HG02678 (cell line): ENCODE data around the gene UPK3BL1.
"Not testable (repeated sequence)": the region's sequence is repeated elsewhere in the genome, so short reads cannot be mapped to it uniquely, and the experiment has no call there.

ENCODE experiments used
- ATAC-seq: cut with Tn5 transposase; IDR thresholded peaks from one replicate; pipeline ENCODE4 v1.9.1; 2021; ENCODE audit warnings: mild to moderate bottlenecking, moderate library complexity; ENCODE audit not compliant: unreplicated experiment

Gene UPK3BL1

DNA sequence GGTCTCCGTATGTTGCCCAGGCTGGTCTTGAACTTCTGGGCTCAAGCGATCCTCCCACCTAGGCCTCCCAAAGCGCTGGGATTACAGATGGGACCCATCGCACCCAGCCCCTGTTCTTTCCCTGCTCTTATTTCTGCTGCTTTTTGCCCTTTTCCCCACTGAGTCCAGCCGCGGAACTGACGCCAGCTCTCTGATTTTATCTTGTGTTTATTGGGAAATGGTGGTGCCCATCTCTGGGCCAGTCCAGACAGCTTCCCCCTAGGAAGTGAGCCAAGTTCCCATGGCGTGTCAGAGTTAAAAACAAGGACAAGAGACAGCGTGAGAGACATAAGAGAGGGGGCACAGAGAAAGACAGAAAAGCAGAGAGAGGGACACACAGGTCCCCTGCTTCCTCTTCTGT is 12.0 kb downstream of the UPK3BL1 start:
- ATAC-seq, result not testable (repeated sequence)

DNA sequence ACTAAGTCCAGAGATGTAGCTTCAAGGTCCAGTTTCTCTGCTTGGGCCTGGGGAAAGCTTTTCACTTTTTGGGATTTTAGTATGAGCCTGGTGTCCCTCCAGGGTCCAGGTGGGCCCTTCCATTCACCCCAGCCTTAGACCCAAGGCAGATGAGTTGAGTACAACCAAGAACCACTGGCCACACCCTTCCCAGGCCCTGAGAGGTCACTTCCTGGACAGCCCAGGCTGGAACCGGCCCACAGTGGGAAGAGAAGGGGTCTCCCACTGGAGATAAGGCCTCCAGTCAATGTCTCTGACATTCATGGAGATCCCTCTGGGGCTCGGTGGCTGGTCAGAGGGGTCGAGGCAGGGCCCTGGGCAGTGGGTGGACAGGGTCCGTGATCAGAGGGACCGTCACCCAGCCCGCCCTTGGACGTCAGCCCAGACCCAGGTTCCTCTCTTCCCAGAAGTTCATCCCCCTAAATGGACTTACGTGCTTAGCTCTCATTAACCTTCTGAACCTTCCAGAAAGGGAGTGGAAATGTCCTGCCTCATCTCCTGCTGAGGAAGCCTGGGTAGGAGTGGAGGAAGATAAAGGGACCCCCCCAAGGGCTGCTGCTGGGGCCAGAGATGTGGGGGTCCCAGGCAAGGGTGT is 15.2 kb downstream of the UPK3BL1 start:
- not testable (repeated sequence) for ATAC-seq

DNA sequence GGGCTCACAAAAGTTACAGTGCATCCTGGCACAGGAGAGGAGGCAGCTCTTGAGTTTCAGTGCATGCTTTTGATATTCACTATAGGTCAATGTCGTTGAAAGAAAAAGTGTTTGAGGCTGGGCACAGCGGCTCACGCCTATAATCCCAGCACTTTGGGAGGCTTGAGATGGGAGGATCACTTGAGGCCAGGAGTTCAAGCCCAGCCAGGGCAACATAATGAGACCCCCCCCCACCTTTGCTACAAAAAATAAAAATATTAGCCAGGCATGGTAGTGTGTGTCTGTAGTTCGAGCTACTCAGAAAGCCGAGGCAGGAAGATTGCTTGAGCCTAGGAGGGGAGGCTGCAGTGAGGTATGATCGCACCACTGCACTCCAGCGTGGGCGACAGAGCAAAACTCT is 24.5 kb downstream of the UPK3BL1 start:
- not testable (repeated sequence) for ATAC-seq

DNA sequence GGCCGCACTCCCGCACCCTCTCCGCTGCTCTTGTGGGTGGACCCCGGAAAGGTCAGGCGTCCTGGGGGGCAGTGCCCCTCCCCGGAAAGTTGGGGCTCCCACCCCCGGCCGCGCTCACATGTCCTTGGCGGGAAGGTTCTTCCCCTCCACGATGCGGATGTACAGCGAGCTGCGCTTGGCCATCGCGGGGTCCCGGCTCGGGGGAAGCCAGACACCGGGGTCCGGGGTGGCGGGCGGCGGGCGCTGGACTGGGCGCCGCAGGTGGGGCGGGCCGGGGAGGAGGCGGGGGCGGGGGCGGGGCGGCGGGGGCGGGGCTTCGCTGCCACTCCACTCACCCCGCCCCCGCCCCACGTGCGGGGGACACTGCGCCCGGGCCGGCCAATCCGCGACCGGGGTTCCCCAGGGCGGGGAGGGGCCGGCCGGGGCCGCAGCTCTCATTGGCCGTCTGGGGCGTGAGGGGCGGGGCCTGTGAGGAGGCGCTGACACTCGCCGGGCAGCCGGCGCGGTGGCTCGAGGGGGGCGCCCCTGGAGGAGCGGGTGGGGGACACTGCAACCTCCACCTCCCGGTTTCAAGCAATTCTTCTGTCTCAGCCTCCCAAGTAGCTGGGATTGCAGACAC is 26.0 kb downstream of the UPK3BL1 start, which contains the start of gene RASA4:
Gene RASA4 (minus strand): TSS at position 250 of the 619 bp plus-strand sequence. CDS start 67 bp downstream, at position 183.
- peak; percentile 77 for ATAC-seq

DNA sequence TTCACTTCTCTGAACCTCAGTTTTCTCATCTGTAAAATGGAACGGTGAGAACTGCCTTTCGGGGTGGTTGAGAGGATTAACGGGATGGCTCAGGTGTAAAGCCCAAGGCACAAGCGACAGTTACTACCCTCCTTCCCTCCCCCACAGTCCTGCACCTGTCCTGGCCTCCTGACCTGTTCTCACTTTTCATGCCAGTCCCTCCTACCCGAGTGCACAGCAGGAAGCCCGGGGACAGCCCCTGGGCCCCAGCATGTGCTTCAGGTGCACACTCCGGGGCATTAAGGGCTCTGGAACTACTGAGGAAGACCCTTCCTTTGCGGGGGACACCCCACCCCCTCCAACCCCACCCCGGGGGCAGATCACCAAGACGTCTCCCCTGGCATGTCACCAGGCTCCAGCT is 26.7 kb downstream of the UPK3BL1 start:
- not testable (repeated sequence) for ATAC-seq

DNA sequence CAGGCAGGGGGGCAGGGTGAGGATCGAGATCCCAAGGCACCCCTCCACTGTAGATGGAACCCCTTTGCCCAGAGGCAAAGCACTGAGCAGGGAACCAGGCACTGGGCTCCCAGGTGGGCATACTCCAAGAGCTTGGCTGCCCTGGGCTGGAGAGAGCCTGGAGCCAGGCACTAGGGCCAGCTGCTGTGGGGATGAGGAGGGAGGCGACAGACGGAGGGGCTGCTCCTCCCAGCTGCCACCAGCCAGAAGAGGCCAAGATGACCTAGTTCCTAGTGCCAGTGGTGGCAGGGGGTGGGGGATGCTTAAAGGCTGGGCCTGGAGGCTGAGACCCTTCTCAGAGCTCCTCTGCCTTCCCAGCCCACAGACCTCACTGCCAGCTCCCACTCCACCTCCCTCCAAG is 27.7 kb downstream of the UPK3BL1 start:
- ATAC-seq, result not testable (repeated sequence)

DNA sequence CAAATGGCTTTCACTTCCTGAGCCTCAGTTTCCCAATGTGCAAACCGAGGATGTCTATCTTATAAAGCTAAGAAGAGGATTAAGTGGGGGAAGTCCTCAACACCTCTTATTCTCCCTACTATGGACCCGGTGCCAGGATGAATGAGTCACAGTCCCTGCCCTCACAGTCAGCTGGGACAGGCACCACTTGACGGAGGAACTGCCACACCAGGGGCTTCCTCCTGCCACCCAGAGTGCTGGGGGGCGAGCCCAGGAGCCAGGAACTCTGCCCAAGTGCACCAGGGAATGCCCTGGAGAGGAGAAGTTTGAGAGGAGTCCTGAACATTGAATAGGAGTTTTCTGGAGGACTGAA is 28.3 kb downstream of the UPK3BL1 start:
- peak; percentile 19 for ATAC-seq

DNA sequence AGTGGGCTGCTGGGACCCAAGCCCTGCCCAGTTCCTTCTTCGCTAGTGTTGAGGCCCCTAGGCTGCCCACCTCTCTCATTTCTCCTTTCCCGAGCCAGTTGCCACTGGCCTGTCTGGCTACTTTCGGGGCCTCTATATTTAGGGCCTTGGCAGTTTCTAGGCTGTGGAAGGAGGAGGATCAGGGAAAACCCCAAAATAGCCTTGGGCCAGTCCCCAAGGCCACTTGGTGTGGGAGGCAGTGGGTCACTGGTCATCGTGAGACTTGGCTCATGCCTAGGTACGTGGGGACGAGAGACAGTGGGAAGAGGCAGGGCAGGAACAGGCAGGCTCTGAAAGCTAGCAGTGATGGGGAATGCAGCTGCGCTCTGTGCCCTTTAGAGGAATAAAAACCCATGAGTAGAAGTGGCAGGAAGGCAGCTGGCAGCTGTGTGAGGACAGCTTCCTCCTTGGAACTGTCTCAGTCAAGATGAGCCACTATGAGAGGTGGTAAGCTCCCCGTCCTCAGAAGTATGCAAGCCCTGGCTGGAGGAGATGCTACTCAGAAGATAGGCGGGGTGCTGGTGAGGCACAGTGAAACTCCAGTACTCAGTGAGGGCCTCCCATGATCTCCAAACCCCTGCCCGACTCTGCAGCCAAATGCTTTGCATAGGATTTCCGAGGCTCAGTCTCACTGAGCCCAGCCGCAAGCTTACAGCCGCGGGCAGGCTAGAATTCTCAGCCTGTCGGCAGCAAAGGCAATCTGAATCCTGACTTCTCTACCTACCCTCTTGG is 28.8 kb downstream of the UPK3BL1 start:
- ATAC-seq, result peak; percentile 71

DNA sequence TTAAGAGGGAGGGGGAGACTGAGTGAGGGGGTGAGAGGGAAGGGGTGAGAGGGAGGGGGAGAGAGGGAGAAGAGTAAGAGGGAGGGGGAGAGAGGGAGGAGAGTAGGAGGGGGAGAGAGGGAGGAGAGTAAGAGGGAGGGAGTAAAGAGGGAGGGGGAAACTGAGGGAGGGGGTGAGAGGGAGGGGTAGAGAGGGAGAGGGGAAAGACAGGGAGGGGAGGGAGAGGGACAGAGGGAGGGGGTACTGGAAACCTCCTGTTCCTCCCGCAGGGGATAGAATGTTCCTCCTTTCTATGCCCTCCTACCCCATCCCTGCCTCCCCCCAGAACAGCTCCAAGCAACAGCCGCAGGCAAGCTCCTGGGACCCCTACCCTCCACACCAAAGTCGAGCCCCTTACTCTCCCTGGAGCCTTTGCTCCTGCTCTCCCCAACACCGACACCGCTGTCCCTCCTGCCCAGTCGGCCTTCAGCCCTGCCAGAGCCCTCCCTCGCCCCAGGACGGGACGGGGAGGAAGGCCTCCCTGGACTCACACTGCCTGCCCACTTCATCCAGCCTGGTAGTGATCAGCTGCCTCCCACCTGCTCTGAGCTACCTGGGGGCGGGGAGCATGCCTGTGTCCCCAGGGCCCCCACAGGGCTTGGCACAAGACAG is 30.8 kb downstream of the UPK3BL1 start:
- ATAC-seq, result not testable (repeated sequence)

DNA sequence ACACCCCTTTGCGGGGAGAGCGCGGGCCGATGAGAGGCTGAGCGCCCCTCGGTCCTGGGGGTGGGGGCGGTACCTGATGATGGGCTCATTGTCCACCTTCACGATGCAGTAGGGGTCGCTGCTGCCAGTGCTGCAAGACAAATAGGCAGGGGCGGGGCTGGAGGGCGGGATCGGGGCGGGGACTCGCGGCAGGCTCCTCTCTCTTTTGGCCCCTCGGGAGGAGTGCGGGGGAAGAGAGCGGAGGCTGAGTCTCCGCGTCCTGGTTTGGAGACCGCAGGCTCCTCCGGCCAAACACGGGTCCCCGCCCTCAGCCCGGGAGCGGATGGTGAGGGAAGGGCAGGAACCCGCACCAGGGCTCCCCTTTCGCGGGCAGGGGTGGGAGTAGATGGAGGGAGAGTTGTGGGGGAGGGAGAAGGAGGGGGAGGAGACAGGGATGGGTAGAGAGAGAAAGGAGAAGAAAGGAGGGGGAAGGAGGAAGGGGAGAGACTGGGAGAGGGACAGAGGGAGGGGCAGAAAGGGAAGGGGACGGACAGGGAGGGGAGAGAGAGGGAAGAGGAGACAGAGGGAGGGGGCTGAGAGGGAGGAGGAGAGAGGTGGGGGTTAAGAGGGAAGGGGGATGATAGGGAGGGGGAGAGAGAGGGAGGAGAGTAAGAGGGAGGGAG is 31.4 kb downstream of the UPK3BL1 start:
- ATAC-seq, result peak; percentile 40

DNA sequence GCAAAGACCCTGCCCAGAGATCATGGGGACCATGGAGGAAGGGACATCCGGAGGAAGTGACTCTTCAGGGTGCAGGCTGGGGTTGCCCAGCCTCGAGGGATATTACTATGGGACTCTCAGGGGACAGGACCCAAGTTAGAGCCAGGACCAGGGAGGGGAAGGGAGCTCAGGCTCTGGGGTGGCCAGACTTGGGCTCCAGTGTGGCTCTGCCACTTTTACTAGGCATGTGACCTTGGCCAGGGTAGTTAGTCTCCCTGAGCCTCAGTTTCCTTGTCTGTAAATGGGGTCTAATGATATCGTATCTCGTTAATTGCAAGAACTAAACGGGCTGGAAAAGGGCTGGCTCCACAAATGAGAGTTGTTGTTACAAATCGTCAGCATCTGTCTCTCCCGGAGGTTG is 32.1 kb downstream of the UPK3BL1 start:
- not testable (repeated sequence) for ATAC-seq

DNA sequence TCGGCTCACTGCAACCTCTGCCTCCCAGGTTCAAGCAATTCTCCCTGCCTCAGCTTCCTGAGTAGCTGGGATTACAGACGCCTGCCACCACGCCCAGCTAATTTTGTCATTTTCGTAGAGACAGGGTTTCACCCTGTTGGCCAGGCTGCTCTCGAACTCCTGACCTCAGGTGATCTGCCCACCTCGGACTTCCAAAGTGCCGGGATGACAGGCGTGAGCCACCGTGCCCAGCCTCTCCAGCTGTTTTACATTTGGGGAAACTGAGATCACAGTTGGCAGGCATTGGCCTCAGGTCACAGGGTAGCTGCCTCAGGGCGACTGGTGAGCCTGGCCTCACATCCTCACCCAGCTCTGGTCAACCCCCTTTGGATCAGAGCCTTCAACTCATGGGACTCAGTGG is 32.9 kb downstream of the UPK3BL1 start:
- ATAC-seq, result not testable (repeated sequence)

DNA sequence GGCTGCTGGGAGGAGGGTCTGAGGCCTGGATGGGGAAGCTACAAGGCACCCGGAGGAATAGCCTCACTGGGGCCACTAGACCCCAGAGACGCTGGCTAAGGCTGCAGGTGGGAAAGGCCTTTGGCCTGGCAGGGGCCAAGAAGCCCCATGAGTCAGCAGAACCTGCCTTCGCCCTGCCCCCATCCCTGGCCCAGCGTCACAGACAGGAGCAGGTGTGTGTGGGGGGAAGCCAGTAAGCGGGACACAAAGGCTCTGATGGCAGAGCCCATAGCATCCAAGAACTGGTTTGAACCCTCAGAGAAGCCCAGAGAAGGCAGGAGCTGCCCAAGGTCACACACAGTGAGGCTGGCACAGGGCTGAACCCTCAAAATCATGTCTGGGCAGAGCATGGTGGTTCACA is 35.7 kb downstream of the UPK3BL1 start:
- not testable (repeated sequence) for ATAC-seq

DNA sequence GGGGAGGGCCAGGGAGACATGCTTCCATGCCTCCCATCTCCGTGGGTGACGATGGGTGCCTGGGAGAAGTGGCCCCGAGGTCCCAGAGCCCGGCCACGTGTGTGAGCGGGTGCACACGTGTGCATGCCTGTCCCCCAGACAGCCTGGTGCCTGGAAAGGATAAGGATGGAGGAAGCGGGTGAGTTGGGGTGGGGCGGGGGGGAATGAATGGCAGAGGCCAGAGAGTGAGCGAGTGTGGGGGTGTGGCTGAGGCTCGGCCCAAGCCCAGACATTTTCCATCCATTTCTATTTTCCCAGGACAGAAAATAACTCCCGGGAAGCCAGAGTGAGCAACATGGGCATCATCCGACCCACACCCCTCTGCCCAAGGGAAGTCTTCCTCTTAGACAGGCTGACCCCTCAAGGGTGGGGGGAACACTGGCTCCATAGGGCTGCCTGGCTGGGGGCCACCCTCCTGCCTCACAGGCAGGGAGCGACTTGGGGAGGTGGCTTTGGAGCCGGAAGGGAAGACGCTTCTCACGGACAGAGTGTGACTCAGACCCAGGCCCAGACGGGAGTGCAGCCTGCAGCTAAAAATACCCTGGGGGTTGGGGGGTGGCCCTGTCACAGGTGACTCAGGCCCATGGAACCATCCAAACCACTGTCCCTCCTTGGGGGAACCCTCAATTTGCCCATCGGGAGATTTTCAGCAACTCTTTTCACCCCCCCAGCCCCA is 38.0 kb downstream of the UPK3BL1 start:
- ATAC-seq, result not testable (repeated sequence)

DNA sequence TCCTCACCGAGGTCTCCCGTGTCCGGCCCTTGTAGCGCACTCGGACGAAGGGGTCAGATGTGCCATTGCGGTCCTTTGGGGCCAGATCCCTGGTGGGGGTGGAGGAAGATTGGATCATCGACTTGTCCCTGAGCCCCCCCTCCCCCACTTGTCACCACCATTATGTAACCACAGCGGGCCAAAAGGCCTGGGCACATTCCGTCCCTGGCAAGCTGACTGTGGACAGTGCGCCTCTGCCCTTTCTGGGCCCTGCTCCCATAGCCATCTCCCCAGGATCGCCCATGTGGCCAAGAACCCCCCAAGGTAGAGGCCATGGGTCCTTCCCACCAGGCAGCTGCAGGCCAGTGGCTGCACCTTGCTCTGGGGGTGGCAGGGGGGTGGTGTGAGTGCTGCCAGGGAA is 40.3 kb downstream of the UPK3BL1 start:
- not testable (repeated sequence) for ATAC-seq

DNA sequence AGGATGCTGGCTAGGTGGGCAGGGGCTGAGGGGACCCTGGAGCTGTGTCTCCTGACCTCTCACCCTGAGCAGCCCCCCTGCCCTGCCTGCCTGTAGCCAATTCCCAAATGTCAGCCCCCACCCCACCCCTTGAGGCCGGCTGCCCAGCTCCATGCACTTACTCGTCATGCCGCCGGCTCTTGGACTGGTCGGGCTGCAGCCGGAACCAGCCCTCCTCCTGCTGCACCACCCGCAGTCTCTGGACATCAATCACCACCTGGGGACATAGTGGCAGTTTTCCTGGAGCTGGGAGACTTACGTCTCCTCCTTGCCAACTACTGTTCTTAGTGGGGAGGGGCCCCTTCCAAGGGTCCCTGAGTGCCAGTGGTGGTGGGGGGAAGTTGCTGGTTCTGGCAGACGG is 42.9 kb downstream of the UPK3BL1 start:
- not testable (repeated sequence) for ATAC-seq

DNA sequence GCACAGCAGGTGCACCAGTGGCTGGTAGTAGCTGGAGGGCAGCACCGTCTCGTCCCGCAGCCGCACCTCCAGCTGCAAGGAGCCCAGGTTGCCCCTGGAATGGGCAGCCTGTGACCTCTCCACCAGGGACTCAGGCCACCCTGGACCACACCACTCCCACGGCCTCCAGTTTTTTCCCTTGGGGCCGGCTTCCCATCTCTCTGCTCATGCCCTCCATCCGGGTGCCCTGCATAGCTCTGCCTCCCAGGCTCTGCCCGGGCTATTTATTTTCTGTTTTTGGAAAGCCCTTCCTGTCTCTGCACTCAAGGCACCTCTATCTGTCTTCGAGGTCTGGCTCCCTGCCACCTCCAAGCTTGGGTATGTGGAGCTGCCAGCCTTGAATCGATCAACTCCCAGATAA is 46.6 kb downstream of the UPK3BL1 start:
- ATAC-seq, result not testable (repeated sequence)

DNA sequence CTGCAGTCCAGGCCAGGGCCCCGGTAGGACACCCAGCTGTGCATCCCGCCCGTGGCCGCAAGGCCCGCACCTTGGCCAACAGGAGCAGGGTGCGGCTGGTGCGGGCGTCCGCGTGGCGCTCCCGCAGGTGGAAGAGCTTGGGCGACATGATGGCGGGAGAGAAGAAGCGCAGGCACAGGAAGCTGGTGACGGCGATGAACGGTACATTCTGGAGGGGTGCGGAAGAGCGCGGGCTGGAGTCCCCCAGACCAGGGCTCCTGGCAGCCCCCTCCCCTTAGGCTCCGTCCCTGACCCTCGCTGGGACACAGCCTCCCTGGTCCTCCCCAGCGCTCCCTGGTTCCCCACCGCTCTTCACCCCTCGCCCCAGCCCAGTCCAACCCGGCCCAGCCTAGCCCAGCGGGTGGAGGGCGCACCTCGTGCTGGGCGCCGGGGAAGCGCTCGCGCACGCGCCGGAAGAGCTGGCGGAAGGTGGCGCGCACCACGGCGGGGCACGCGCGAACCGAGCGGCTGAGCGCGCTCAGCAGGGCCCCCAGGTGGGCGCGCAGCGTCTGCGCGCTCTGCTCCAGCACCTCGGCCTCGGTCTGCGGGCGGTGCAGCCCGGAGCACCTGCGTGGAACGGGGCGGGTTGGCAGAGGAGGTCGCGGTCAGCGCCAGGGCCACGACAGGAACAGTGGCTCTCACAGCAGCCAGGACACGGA is 48.8 kb downstream of the UPK3BL1 start:
- peak; percentile 68 for ATAC-seq

DNA sequence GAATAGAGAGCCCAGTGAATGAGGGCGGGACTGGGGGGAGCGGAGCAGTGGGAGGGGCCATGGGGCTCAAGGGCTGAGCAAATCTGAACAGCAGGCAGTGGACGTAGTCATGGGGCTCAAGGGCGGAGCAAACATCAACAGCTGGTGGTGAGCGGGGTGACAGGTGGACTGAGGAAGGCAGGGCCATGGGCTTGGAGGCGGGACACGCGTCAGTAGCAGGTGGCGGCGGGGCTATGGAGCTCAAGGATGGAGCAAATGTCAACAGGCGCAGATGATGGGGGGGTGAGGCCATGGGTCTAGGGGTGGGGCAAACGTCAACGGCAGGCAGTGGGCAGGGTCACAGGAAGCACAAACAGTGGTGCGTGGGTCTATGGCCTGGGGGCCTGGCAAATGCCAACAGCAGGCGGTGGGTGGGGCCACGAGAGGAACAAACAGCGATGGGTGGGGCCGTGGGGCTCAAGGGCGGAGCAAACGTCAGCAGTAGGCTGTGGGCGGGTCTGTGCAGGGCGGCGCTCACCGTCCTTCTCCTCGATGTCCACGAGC is 50.0 kb downstream of the UPK3BL1 start:
- ATAC-seq, result peak; percentile 53
